Activated CD4-positive, alpha-beta memory T cell treated with anti-CD3 and anti-CD28 coated beads for 36 hours (primary cell): ENCODE results near the gene GPR152. TPM values are rescaled to one million over a fixed set of nuclear protein-coding genes. Genes with fewer than 3 reads are reported as not detected.

Source experiments
- CTCF ChIA-PET: fragments of 350-600 bp; sonication (Branson Sonifier 250); formaldehyde crosslinking; loops from one replicate; lab custom pipeline; 2021; ENCODE audit warnings: antibody characterized with exemption, inconsistent platforms; lab: Charles Lee
- POLR2A ChIA-PET: fragments of 350-600 bp; sonication (Branson Sonifier 250); formaldehyde crosslinking; loops from one replicate; lab custom pipeline; 2021; ENCODE audit warnings: antibody characterized with exemption; lab: Charles Lee
- DNase-seq: peaks from one replicate; pipeline ENCODE4 v3.0.0-alpha.2; 2020
- H3K27ac Mint-ChIP-seq: one replicate; pipeline ENCODE4 v1.8.0; 2021; ENCODE audit warnings: mixed read lengths
- H3K27me3 Mint-ChIP-seq: one replicate; pipeline ENCODE4 v1.8.0; 2021; ENCODE audit warnings: mixed read lengths
- H3K36me3 Mint-ChIP-seq: one replicate; pipeline ENCODE4 v1.8.0; 2021; ENCODE audit warnings: mixed read lengths
- H3K4me1 Mint-ChIP-seq: one replicate; pipeline ENCODE4 v1.8.0; 2021; ENCODE audit warnings: low read depth, mixed read lengths
- H3K4me3 Mint-ChIP-seq: one replicate; pipeline ENCODE4 v1.8.0; 2021; ENCODE audit warnings: mild to moderate bottlenecking, mixed read lengths
- H3K9me3 Mint-ChIP-seq: one replicate; pipeline ENCODE4 v1.8.0; 2021; ENCODE audit warnings: mixed read lengths
- intact Hi-C: fragments of 100-400 bp; cut with micrococcal nuclease; formaldehyde crosslinking; loops from one replicate; pipeline ENCODE4 v1.15.1; 2023
- total RNA-seq, 2 experiments: library from RNA; stranded (reverse); gene quantifications; one replicate each; pipeline ENCODE4 v1.2.3, GENCODE V29; 2021

Gene GPR152
- total RNA-seq, 2 experiments from 2014 or later, result not detected

DNA sequence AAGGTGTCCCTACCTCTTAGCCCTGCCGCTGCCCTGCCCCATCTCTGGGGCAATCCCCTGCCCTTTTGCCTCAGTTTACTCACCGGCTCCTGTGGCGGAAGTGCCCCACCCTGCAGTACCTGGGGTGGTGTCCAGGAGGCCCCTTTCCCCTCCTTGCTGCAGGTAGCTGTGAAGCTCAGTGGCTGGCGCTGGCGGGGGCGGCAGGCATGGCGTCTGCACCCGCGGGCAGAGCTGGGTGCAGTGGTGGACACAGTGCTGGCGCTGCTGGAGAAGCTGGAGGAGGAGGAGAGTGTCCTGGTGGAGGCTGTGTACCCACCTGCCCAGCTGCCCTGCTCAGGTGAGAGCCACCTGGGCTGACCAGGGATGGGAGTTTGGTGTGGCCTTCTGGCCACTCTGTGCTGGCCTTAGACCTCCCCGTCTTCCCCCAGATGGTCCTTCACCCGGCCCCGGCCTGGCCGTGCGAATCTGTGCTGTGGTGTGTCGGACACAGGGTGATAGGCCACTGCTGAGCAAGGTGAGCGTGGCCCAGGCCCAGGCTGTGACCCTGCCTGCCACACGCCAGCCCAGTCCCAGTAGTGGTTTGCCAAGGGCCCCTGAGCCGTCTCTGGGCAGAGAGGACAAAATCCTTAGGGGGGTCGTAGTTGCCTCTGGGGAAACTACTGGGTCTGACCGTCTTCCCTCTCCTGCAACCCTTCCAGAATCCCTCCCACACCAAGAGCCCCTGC lies 33.0 kb downstream of the GPR152 start:
- peak overlapping the region; percentile 51 for H3K27ac Mint-ChIP-seq
- DNase-seq, result no peak
- no peaks in the 10 kb centered on the region for H3K9me3 Mint-ChIP-seq
- ChIA-PET CTCF (interaction anchor here (0.9 to 2.3 kb wide), 6 partner anchors 12 to 68 kb away, joined by 3 to 6 read pairs (median 4); no protein-coding TSS in a partner anchor), POLR2A (interaction anchor here (0.8 to 1.9 kb wide), 10 partner anchors 8 to 65 kb away, joined by 3 to 21 read pairs (median 5); partner anchors contain the start of genes PPP1CA, PTPRCAP, RPS6KB2 and TMEM134)
- H3K4me1 Mint-ChIP-seq, result peaks cover 43% of the 10 kb centered on the region
- H3K4me3 Mint-ChIP-seq, result peak overlapping the region; percentile 74
- no peaks in the 10 kb centered on the region for H3K27me3 Mint-ChIP-seq
- intact Hi-C loops, result loop anchor here (1.0 to 2.0 kb wide), 2 partner anchors 9 to 17 kb away; partner anchors contain the start of gene RPS6KB2
- H3K36me3 Mint-ChIP-seq, result no peaks in the 10 kb centered on the region

DNA sequence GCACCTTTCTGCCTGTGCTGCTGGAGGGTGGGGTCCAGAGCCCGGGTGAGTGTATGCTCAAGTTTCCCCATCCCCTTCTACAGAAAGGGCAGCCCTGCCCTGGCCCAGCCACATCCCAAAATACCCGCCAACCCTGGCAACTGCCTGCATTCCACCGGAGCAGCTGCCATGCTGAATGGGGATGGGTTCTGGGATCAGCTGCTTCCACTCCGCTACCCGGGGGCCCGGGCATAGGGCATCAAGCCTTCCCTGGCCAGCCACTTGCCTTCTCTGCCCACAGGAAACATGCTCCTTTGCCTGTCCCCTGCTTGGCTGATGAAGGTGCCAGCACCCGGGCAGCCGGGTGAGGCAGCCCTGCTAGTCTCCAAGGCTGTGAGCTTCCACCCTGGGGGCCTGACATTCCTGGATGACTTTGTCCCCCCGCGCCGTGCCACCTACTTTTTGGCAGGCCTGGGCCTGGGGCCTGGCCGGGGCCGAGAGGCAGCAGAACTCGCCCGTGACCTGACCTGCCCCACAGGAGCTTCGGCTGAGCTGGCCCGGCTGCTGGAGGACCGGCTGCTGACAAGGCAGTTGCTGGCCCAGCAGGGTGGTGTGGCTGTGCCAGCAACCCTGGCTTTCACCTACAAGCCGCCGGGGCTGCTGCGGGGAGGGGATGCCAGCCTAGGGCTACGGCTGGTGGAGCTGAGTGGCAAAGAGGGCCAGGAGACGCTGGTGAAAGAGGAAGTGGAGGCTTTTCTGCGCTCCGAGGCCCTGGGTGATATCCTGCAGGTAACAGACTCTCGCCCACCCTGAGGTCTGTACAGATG lies 33.9 kb downstream of the GPR152 start:
- no peaks in the 10 kb centered on the region for H3K36me3 Mint-ChIP-seq
- ChIA-PET CTCF (interaction anchor here (1.2 to 2.3 kb wide), 4 partner anchors 11 to 68 kb away, joined by 3 to 7 read pairs (median 5); partner anchors contain the start of gene PPP1CA), POLR2A (interaction anchor here (0.8 to 1.6 kb wide), 8 partner anchors 10 to 66 kb away, joined by 3 to 11 read pairs (median 4); partner anchors contain the start of genes PPP1CA, RPS6KB2 and TBC1D10C)
- H3K4me3 Mint-ChIP-seq, result peak overlapping the region; percentile 50
- no peaks in the 10 kb centered on the region for H3K9me3 Mint-ChIP-seq
- no peaks in the 10 kb centered on the region for H3K27me3 Mint-ChIP-seq
- peaks cover 43% of the 10 kb centered on the region for H3K4me1 Mint-ChIP-seq
- no peak for DNase-seq
- peak overlapping the region; percentile 45 for H3K27ac Mint-ChIP-seq
- intact Hi-C loops, result no loop called here

GRCh38 chr11:67417425-67417824 lies 35.1 kb downstream of the GPR152 start:
- DNase-seq, result no peak
- H3K36me3 Mint-ChIP-seq, result no peaks in the 10 kb centered on the region
- POLR2A ChIA-PET, result interaction anchor here (0.7 to 1.6 kb wide), 3 partner anchors 10 to 20 kb away, joined by 3 to 7 read pairs (median 3); partner anchors contain the start of gene PTPRCAP
- peaks cover 54% of the 10 kb centered on the region for H3K4me1 Mint-ChIP-seq
- peak overlapping the region; percentile 84 for H3K27ac Mint-ChIP-seq
- H3K9me3 Mint-ChIP-seq, result no peaks in the 10 kb centered on the region
- intact Hi-C loops, result loop anchor here (1.0 kb wide), 1 partner anchor 89 kb away; no protein-coding TSS in a partner anchor
- no peak overlapping the region for H3K4me3 Mint-ChIP-seq
- CTCF ChIA-PET, result interaction anchor here (1.1 to 2.3 kb wide), 5 partner anchors 12 to 66 kb away, joined by 3 to 6 read pairs (median 3); partner anchors contain the start of genes PPP1CA and RAD9A
- H3K27me3 Mint-ChIP-seq, result no peaks in the 10 kb centered on the region

DNA sequence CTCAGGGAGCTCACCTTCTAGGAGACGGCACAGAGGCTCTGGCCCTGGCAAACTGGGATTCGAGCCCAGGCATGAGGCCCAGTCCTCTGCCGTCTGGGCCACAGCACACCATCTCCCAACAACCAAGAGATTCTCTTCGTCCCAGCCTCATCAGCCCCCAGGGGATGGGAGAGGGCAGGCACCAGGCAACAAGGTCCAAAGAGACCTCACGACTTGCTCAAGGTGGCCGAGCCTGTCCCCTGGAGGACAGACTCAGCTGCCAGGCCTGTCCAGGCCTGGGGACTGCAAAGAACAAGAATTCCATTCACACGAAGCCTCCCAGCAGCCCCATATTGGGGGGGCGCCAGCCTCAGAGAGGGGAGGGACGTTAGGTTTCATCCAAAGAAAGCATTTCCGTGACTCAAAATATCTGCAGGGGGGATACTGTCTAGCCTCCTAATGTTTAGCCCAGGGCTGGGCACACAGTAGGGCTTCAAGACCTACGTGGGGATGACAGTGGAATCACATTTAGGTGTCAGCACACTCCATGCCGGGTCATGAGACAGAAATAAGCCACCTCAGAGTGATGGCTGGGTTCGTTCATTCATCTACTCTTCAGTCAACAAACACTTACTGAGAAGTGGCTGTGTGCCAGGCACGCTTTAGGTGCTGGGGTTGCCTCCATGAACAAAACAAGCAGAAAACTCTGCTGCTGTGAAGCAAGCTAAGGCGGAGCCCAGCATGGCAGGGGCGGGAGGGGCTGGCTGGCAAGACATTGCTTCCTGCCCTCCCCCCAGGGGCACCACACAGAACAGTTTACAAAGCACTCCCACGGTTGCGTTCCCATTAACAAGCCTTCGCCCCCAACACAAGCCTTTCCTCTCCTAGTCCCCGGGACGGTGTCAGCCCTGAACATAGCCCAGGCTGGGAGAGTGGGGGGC lies 35.9 kb downstream of the GPR152 start:
- Mint-ChIP-seq H3K27ac (peak overlapping the region; percentile 84), H3K4me3 (peak overlapping the region; percentile 58), H3K27me3 (no peaks in the 10 kb centered on the region), H3K9me3 (no peaks in the 10 kb centered on the region), H3K4me1 (peaks cover 62% of the 10 kb centered on the region), H3K36me3 (no peaks in the 10 kb centered on the region)
- ChIA-PET CTCF (interaction anchor here (1.1 to 1.2 kb wide), 3 partner anchors 15 to 25 kb away, joined by 3 to 7 read pairs (median 3); partner anchors contain the start of genes PPP1CA and RAD9A), POLR2A (interaction anchor here (0.7 to 1.9 kb wide), 3 partner anchors 12 to 20 kb away, joined by 3 to 8 read pairs (median 3); partner anchors contain the start of gene PTPRCAP)
- DNase-seq, result peak; percentile 76
- intact Hi-C loops, result loop anchor here (1.0 kb wide), 1 partner anchor 90 kb away; no protein-coding TSS in a partner anchor

GRCh38 chr11:67415501-67416304 lies 36.8 kb downstream of the GPR152 start, which contains the start of gene CARNS1:
Gene CARNS1, plus strand, starts transcription at chr11:67415678. Its CDS starts 522 bp downstream, at chr11:67416200.
- ChIA-PET CTCF (interaction anchor here (0.6 to 1.2 kb wide), 2 partner anchors 12 to 14 kb away, joined by 3 to 7 read pairs; partner anchors contain the start of genes PPP1CA and TBC1D10C), POLR2A (interaction anchor here (0.9 to 1.9 kb wide), 2 partner anchors 11 to 24 kb away, joined by 3 to 8 read pairs; partner anchors contain the start of gene RAD9A)
- DNase-seq, result no peak
- Mint-ChIP-seq H3K4me1 (peaks cover 67% of the 10 kb centered on the region), H3K36me3 (no peaks in the 10 kb centered on the region), H3K9me3 (no peaks in the 10 kb centered on the region), H3K27ac (peak within 1 kb of the TSS; percentile 84), H3K4me3 (peak within 1 kb of the TSS; percentile 66), H3K27me3 (no peaks in the 10 kb centered on the region)
- intact Hi-C loops, result no loop called here

DNA sequence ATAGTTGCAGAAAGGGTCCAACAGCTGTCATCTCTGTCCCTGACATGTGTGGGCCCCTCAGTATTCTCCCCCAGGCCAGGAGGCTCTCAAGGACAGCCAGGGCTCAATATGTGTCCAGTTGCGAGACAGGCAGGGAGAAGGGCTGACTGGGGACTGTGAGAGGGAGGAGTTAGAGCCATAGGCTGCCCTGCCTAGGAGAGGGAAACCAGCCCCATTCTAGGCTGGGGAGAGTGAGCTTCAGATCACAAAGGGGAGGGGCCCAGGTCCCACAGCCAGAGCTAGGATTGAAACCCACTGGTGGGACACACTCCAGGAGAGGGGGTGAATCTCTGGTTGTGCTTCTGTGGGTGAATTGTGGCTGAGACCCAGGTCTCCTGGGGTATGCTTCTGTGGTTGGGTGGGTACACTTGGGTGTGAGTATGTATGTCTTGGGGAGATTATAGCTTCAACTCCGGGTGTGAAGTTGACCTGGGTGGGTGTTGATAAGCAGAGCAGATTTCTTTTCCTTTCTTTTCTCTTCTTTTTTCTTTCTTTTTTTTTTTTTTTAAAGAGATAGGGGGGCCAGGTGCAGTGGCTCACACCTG lies 39.2 kb downstream of the GPR152 start:
- POLR2A ChIA-PET, result interaction anchor here (0.6 to 2.8 kb wide), 6 partner anchors 10 to 71 kb away, joined by 3 to 19 read pairs (median 4); partner anchors contain the start of genes PPP1CA, PTPRCAP and TBC1D10C
- H3K9me3 Mint-ChIP-seq, result no peaks in the 10 kb centered on the region
- H3K27ac Mint-ChIP-seq, result peak overlapping the region; percentile 6
- H3K27me3 Mint-ChIP-seq, result no peaks in the 10 kb centered on the region
- intact Hi-C loops, result no loop called here
- H3K4me1 Mint-ChIP-seq, result peaks cover 73% of the 10 kb centered on the region
- H3K36me3 Mint-ChIP-seq, result peaks cover 10% of the 10 kb centered on the region
- CTCF ChIA-PET, result interaction anchor here (0.6 to 1.4 kb wide), 4 partner anchors 12 to 55 kb away, joined by 3 to 4 read pairs (median 3); partner anchors contain the start of gene PPP1CA
- no peak overlapping the region for H3K4me3 Mint-ChIP-seq
- no peak for DNase-seq

GRCh38 chr11:67412495-67413179 lies 39.9 kb downstream of the GPR152 start:
- CTCF ChIA-PET, result interaction anchor here (1.0 to 1.4 kb wide), 4 partner anchors 11 to 27 kb away, joined by 3 to 4 read pairs (median 4); partner anchors contain the start of gene PPP1CA
- intact Hi-C loops, result no loop called here
- Mint-ChIP-seq H3K36me3 (peaks cover 14% of the 10 kb centered on the region), H3K4me1 (peaks cover 73% of the 10 kb centered on the region), H3K27me3 (no peaks in the 10 kb centered on the region), H3K27ac (peak overlapping the region; percentile 90), H3K9me3 (no peaks in the 10 kb centered on the region), H3K4me3 (no peak overlapping the region)
- no peak for DNase-seq
- POLR2A ChIA-PET, result interaction anchor here (0.6 to 2.8 kb wide), 7 partner anchors 10 to 72 kb away, joined by 3 to 19 read pairs (median 4); partner anchors contain the start of genes POLD4, PPP1CA, PTPRCAP and RPS6KB2

GRCh38 chr11:67411785-67412152 lies 40.8 kb downstream of the GPR152 start:
- H3K9me3 Mint-ChIP-seq, result no peaks in the 10 kb centered on the region
- ChIA-PET CTCF (interaction anchor here (1.3 kb wide), 1 partner anchor 11 kb away, joined by 4 read pairs; no protein-coding TSS in a partner anchor), POLR2A (interaction anchor here (1.2 to 2.8 kb wide), 5 partner anchors 9 to 59 kb away, joined by 3 to 19 read pairs (median 6); partner anchors contain the start of genes POLD4, PPP1CA, PTPRCAP and RPS6KB2)
- peak; percentile 49 for DNase-seq
- intact Hi-C loops, result no loop called here
- peak overlapping the region; percentile 90 for H3K27ac Mint-ChIP-seq
- peaks cover 75% of the 10 kb centered on the region for H3K4me1 Mint-ChIP-seq
- peaks cover 23% of the 10 kb centered on the region for H3K36me3 Mint-ChIP-seq
- no peaks in the 10 kb centered on the region for H3K27me3 Mint-ChIP-seq
- H3K4me3 Mint-ChIP-seq, result no peak overlapping the region
